ENCODE results near the gene ASIC4.
A peak's percentile ranks its signal among the peaks of the same experiment; 100 is the strongest.

The ASIC4 gene

DNA sequence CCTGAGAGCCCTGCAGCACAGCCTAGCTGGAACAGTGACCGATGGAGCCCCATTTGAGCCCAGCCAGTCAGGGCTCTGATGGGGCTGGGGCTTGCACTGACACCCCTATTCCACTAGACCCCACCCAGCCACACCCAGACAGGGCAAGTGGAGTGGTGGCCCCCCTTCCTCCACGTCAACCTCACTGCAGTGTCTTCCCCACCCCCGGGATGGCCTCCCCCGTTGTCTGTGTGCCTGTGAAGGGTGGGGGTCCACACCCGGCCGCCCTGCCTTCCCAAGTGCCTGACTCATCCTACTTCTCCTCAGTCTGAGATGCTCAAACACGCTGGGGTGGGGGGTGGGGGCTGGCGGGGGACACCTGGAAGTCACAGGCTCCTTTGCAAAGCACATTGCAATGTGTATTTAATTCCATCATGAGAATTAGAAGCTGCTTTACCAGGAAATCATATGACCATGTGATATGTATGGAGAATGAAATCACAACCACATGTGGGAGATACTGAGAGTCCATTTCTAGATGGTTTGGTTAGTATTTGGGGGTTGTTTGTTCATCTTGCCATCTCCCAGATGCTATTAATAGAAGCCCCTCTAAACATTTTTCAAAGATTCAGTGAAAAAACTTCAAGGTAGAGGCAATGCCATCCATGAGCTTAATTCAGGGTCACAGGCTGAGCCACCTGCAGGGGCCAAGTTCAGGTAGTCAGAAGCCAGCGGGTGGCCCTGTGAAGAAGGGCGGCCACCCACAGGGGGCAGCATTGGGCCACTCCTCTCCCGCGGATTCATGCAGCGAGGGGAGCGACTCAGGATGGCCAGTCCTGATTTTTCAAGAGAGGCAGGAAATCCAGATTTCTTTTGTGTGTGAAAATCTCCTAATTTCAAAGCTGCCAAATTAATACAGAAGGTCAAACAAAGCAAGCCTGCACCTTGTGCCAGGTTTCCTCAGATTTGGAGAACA is 38.3 kb upstream of the ASIC4 start:
- peak; percentile 38 to 43 for DNase-seq (ENCODE audit: low read depth in 1 of 2, low spot score in 1 of 2)
- H3K27ac ChIP-seq (replicated peaks), result no peak overlapping the region
- TF ChIP-seq GABPA (IDR thresholded peaks at IDR 0.05; ENCODE audit: low read depth) (no peak), POLR2AphosphoS5 (IDR thresholded peaks at IDR 0.05; ENCODE audit: low read depth) (no peak), CTCF (IDR thresholded peaks at IDR 0.05; ENCODE audit: insufficient read depth, low read length) (peak; percentile 69), SPI1 (IDR thresholded peaks at IDR 0.05; ENCODE audit: borderline replicate concordance, low read depth) (no peak)
- no peak overlapping the region for H3K4me3 ChIP-seq (replicated peaks; ENCODE audit: insufficient read depth, low read length)
- no peaks in the 10 kb centered on the region for H3K27me3 ChIP-seq (ENCODE audit: insufficient read depth, poor library complexity, severe bottlenecking)

DNA sequence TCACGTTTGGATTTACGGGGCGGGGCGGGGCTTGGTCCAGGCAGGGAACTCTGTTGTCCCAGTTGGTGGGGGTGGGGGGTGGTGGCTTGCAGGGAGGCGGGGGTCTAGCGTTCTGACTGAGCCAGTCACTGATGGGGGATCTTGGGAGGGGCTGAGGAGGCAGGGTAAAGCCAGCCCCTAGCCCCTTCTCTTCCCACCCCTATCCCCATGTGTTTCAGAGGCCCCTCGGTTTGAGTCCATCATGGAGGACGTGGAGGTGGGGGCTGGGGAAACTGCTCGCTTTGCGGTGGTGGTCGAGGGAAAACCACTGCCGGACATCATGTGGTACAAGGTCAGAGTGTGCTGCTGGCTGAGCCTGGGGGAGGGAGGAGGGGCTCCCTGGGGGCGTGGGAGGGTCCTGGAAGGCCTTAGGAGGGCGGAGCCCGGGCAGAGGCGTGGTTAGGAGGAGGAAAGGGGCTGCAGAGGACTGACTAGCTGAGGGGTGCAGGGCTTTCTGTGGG is 37.6 kb upstream of the ASIC4 start:
- no peak for DNase-seq (ENCODE audit: low read depth in 1 of 2, low spot score in 1 of 2)
- TF ChIP-seq REST (IDR thresholded peaks at IDR 0.05; ENCODE audit: insufficient replicate concordance, low read depth), result no peak
- no peak for TF ChIP-seq CTCF (IDR thresholded peaks at IDR 0.05; ENCODE audit: insufficient read depth, low read length)
- no peak for TF ChIP-seq GABPA (IDR thresholded peaks at IDR 0.05; ENCODE audit: low read depth)
- no peak for TF ChIP-seq POLR2AphosphoS5 (IDR thresholded peaks at IDR 0.05; ENCODE audit: low read depth)
- no peak for TF ChIP-seq SPI1 (IDR thresholded peaks at IDR 0.05; ENCODE audit: borderline replicate concordance, low read depth)
- peaks cover 2% of the 10 kb centered on the region for H3K27me3 ChIP-seq (ENCODE audit: insufficient read depth, poor library complexity, severe bottlenecking)
- H3K27ac ChIP-seq (replicated peaks), result no peak overlapping the region
- no peak overlapping the region for H3K4me3 ChIP-seq (replicated peaks; ENCODE audit: insufficient read depth, low read length)

- no peak overlapping the region for H3K27ac ChIP-seq (replicated peaks)
- H3K4me3 ChIP-seq (replicated peaks; ENCODE audit: insufficient read depth, low read length), result no peak overlapping the region
- TF ChIP-seq REST (IDR thresholded peaks at IDR 0.05; ENCODE audit: insufficient replicate concordance, low read depth), result no peak
- no peak for TF ChIP-seq GABPA (IDR thresholded peaks at IDR 0.05; ENCODE audit: low read depth)
- TF ChIP-seq CTCF (IDR thresholded peaks at IDR 0.05; ENCODE audit: insufficient read depth, low read length), result no peak
- no peak for TF ChIP-seq SPI1 (IDR thresholded peaks at IDR 0.05; ENCODE audit: borderline replicate concordance, low read depth)
- TF ChIP-seq POLR2AphosphoS5 (IDR thresholded peaks at IDR 0.05; ENCODE audit: low read depth), result no peak
- H3K27me3 ChIP-seq (ENCODE audit: insufficient read depth, poor library complexity, severe bottlenecking), result peaks cover 5% of the 10 kb centered on the region
- no peak for DNase-seq (ENCODE audit: low read depth in 1 of 2, low spot score in 1 of 2)
Observed at GRCh38 chr2:219477179-219477578, 37.1 kb upstream of the ASIC4 start.

All from HL-60 (cell line).